Stimulated activated naive CD4-positive, alpha-beta T cell (primary cell): ENCODE measurements around the gene JMJD8.
A peak's percentile ranks its signal among the peaks of the same experiment; 100 is the strongest.
"Not testable (repeated sequence)": the region's sequence is repeated elsewhere in the genome, so short reads cannot be mapped to it uniquely, and the experiment has no call there.

ENCODE experiments used
- DNase-seq, 6 experiments: peaks; one replicate each; lab custom pipeline; 2025; lab: John Stamatoyannopoulos, UW

JMJD8 gene

GRCh38 chr16:708959-709358 is 24.8 kb upstream of the JMJD8 start:
- no peak for DNase-seq

DNA sequence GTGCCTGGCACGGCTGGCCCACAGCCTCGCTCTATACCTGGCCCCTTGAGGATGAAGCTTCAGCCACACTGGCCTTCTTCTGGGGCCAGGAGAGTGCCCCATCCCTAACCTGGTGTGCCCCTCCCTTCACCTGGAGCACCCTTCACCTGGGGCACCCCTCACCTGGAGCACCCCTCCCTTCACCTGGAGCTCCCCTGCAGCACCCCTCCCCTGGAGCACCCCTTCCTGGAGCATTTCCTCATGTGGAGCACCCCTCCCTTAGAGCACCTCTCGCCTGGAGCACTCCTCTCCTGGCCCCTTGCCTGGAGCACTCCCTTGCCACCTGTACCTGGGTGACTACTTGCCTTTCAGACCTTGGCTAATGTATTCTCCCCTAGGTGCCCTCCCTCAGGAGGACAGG is 23.9 kb upstream of the JMJD8 start:
- DNase-seq: no peak

GRCh38 chr16:707062-707538 is 23.0 kb upstream of the JMJD8 start:
- DNase-seq: no peak

DNA sequence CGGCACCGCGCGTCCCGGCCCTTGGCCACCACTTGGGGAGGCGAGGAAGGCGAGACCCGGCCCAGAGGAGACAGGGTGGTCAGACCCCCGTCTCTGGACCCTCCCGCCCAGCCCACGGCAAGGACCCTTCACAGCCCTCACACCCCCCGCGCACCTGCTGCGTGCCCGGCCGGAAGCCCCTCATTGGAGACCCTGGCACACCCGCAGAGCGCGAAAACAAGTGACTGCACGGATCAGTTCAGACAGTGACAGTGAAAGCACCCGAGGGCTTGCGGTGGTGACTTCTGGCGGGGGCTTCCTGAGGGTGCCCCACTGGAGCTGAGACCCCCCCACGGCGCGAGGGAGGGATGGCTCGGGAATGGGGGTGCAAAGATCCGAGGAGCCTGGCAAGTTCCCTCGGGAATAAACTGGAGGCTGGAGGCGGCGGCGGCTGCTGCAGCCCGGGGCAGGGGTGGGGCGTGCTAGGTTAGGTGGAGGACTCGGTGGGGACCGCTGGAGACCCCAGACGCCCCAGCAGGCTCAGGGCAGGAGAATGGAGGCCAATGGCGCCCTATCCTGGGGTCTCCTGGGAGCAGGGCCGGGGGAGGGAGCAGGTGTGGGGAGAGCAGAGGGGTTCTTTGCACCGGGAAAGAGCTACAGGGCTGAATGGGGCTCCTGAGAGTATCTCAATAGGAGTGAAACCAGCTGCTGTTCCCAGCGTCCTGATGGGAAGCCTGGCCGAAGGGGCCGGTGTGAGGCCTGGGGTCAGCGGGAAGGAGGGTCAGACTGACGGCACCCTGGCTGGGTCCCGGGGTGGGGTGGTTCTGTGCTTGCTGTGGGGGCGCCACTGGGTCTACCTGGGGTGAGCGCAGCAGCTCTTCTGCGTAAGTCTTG is 22.3 kb upstream of the JMJD8 start:
- no peak for DNase-seq

DNA sequence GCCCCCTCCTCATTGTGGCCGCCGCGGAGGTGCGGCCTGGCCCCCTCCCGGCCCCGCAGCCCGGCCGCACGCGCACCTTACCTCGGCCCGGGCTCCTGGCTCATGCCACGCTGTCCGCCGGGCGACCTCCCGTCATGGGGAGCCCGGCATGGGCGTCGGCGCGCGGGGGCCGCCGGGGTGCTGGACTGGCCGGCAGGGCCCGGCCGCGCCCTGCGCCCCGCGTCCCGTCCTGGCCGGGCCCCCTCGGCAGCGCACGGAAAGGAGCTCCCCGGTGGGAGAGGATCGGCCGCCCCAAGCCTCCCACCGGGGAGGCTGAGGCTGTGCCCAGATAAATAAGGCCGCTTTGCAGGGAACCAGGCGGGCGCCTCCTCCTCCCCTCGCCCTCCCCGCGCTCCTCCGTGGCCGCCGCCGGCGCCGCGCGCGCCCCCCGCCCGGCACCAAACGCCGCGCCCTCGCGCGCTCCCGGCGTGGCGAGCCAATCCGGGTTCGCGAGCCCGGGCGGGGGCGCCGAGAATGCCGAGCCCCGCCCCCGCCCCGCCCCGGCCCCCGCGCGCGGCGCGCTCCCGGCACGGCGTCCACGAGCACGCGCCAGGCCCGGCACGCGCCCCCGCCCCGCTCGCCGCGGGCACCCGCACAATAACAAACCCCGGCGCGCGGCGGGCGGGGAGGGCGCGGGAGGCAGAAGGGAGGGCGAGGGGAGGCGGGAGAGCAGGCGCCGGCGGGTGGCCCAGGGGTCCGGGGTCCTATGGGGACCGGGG is 21.5 kb upstream of the JMJD8 start, which contains the start of gene FBXL16:
FBXL16 (minus strand) TSS at position 371 of the 758 bp plus-strand sequence. CDS start 8,396 bp downstream, outside the sequence.
- DNase-seq: peak in 1 of 6 experiments; percentile 13

- DNase-seq: no peak
Measured at GRCh38 chr16:704552-705380, 20.6 kb upstream of the JMJD8 start.

DNA sequence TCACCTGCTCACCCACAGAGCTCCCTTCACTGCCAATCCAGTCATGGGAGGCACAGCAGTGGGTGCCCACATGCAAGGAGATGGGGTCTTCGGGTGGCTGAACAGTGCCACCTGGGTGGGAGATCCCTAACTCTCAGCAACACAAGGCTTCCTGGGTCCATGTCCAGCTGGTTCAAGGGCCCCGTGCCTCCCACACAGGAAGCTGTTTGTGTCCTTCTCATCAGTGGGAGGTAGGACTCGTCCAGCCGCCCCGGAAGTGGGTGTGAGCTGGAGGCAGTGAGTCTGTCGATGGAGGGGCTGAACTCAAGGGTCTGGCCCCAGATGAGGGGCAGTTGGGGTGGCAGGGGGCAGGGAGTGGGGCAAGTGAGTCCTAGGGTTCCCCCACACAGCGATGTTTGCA is 19.9 kb upstream of the JMJD8 start:
- no peak for DNase-seq

DNA sequence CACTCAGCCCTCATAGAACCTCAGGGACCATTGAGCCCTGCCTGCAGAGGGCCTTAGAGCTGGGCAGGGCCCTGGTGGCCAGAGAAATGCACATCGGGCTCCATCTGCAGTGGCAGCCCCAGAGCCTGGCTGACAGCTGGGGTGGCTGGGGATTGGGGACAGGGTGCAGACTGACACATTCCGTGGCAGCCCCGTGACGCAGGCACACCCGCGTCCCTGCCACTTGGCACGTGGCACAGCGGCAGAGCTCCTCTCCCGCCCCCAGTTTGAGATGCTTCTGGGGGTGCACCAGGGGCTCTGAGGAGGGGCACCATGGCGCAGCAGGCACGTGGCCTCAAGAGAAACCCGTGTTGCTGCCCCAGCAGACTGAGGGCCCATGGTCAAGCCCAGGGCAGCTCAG is 19.3 kb upstream of the JMJD8 start:
- no peak for DNase-seq

DNA sequence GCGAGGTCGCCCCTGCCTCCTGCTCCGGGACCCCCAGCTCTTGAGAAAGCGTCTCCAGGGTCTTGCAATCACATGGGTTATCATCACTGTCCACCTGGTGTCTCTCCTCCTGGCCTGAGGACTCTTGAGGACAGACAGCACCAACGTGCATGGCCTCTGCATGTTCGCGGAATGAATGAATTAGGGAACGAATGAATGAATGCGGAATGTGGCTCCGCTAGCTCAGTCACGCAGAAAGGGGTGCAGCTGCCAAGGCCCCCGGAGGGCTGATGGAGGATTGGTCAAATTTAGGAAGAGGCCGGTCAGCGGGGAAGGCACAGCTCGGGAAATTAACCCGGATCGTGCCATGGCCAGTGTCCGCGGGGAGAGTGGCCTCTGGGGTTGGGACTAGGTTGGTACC is 18.2 kb upstream of the JMJD8 start:
- no peak for DNase-seq

DNA sequence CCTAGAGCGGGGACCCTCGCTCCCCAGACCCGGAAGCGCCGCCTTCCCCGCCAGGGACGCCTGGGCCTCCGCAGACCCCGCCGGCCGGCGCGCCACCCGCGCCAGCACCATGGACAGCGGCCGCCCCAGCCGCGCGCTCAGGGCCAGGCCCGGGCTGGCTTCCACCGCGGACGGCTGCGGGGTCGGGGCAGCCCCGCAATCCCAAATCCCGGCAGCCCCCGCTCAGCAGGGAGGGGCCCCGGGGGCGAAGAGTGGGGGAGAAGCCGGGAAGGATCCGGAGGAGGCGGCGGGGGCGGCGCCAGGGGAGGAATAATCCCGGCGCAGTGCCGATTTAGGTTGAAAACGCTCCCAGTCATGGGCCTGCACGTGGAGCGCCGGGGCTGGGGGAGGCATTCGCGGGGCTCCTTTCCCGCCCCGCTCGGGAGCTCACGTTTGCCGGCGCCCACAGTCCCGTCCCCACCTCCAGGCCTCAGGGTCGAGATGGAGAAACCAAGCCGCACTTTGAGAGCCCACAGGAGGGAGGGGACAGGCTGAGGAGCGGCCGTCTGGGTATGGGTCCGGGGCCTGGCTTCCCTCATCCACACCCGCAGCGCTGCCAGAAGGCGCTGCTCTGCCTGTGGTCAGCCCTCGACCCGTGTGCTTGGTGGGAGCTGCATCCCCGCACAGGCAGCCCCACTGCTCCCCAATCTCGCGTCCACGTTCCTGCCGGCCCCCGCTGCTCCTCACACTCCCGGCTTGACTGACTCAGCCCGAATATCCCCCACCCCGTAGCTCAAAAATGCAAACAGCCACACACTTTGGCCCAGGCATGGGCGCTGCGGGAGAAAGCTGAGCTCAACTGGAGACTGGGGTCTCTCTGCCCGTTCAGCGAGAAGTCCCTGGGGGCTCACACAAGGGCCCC is 16.8 kb upstream of the JMJD8 start:
- DNase-seq: peak; percentile 9 to 69 (median 41)

DNA sequence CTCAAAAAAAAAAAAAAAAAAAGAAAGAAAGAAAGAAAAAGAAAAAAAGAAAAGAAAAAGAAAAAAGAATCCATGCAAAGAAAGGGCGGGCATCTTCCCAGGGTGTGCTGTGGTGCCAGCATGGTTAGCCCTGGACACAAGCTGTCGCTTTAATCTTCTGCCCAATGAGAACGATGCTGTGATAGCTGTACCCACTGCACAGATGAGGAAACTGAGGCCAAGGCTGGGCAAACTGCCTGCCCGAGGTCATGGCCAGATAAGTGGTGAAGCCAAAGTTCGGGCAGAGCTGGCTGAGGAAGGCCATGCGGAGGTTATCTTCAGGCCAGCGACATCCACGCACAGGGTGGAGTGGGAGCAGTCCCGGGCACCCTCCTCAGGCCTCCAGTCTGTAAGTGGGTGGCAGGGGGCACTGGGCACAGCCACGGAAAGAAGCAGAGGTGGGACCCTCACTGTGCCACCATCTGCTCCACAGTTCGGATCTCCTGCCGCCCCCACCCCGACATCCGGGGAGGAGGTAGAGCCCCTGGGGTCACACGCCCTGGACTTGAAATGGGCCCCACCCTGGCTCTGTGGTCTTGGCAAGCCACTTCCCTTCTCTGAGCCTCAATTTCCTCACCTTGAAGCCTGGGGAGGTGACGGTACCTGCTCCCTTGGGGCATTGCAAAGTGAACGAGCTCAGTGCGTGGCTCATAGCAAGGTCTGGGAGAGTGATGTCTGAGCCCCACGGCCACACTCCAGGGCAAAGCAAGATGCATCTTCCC is 15.0 kb upstream of the JMJD8 start:
- DNase-seq: no peak

DNA sequence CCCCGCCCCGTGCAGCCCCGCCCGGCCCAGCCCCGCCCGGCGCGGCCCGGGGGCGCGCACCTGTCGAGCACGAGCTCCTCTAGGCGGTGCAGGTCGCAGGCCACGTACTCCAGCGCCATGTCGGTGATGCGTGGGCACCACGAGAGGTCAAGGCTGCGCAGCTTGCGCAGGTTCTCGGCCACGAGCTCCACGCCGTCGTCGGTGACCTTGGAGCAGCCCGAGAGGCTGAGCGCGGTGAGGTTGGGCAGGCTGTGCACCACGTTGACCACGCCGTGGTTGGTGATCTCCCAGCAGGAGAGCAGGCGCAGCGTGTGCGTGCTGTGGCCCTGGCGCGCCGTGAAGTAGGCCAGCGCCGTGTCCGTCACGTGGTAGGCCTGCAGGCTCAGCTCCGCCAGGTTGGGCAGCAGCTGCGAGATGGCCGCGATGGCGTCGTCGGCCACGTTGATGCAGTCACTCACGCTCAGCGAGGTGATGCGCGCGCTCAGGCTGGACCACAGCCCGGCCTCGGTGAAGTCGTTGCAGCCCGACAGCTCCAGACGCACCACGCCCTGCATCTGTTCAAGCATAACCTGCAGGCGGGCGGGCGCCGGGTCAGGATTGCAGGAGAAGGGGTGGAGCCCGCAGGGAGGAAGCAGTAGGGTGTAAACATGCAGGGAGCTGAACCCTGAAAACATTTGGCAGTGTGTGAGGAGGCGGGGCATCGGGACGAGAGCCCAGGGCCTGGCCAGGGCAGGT is 11.4 kb upstream of the JMJD8 start:
- peak; percentile 61 to 84 (median 71) for DNase-seq

- DNase-seq: no peak
Measured at GRCh38 chr16:694863-695354, 10.8 kb upstream of the JMJD8 start.

DNA sequence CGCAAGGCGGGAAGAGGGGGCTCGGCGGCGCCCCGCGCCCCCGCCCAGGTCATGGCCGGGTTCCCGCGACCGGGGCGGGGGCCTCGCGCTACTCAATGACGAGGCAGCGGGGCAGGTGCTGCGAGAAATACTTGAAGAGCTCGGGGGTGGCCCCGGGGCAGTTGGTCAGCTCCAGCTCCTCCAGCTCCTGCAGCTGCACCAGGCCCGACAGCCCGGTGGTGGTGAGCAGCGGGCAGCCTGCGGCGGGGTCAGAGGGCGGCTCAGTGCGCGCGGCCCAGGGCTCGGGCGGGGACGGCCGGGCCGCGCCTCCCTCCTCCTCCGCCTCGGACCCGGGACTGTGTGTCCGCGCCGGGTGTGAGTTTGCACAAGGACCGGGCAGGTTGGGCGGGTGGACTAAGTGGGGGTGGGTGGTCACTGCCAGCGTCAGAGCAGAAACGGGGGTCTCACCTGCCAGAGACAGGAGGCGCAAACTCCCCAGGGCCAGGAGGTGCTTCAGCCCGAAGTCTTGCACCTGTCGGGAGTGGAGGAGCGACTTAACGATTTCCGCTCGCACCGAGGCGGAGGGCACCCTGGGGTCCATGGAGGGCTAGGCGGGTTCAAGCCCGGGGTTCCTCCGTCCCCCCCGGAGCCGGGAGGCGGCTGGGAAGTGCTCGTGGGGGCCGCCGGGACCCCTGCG is 10.2 kb upstream of the JMJD8 start:
- peak in 2 of 6 experiments; percentile 25 to 56 for DNase-seq

GRCh38 chr16:693766-694165 is 9.6 kb upstream of the JMJD8 start:
- DNase-seq: peak in 4 of 6 experiments; percentile 22 to 40 (median 31)

- no peak for DNase-seq
Measured at GRCh38 chr16:693364-693763, 9.2 kb upstream of the JMJD8 start.

DNA sequence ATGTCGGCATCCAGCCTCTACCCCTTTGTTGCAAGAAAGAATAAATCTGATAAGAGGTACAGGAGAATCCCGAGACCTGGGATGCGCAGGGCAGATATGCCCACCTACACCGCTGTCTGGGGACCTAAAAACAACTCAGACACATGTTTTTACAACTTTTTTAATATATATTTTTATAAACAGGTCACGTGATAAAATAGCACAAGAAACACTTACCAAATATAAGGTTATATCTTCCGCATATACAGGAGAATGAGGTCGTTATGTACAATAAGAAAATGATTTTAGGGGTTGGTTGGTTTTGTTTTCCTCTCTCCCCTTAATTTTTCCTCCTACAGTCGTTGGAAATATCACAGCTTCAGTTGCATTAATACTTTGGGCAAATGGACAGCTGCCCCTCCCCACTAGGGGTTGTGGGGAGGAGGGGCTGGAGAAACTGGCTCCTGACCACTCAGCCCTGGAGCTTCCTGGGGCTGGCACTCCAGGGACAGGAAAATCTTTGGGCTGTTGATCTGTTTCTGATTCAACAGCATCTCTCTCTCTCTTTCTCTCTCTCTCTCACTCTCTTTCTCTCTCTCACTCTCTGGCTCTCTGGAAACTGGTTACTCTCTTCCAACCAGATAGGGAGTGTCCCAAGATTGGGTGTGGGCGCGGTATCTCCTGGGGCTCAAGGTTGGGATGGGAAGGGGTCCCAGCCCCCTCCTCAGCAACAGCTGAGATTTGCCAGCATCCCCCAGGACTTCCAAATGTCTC is 8.4 kb upstream of the JMJD8 start:
- no peak for DNase-seq

GRCh38 chr16:691242-691641 is 7.1 kb upstream of the JMJD8 start:
- not testable (repeated sequence) for DNase-seq
